HG03095 (cell line): Measurements from ENCODE around the gene MED12L.

ENCODE experiments used
- ATAC-seq: cut with Tn5 transposase; IDR thresholded peaks from one replicate; pipeline ENCODE4 v1.9.1; 2021; ENCODE audit warnings: moderate library complexity; ENCODE audit not compliant: unreplicated experiment

The MED12L gene

DNA sequence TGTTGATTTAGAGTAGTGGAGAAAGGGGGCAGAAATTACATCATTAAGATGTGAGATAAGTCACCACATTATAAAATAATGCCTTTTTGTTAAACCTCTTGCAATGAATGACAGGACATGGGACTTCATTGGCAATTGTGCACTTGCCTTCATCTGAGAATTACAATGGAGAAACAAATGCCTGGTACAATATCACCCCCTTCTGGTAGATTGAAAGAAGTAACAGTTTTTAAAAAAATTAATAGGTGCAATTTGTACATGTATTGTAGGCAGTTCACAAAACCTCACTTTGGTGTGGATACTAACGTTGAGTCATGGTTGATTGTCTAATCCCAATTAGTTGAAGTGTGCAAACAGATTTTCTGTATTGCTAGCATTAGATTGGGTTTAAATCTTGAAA, 197.5 kb downstream of the MED12L start:
- ATAC-seq = no peak

- ATAC-seq = no peak
Measured at GRCh38 chr3:151283387-151283786, 197.9 kb downstream of the MED12L start.

- ATAC-seq = no peak
Measured at GRCh38 chr3:151283907-151284461, 198.5 kb downstream of the MED12L start.

DNA sequence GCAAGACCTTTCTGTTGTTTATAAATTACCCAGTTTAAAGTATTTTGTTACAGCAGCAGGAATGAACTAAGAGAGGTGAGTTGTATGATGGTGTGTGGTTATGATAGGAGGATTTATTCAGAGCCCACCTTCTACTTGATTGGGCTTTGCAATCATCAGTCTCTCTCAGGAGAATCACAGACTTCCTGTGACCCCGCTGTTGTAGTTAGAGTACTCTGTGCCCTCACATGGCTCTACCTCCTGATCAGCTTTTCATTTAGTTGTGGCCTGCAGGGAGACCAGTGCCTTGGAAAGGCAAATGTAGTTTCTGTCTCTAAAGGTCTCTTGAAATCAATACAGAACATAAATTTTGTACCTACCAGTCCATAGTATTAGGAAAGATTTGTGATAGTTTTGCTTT, 200.5 kb downstream of the MED12L start:
- ATAC-seq = no peak

GRCh38 chr3:151289445-151289844, 204.0 kb downstream of the MED12L start:
- ATAC-seq = no peak

GRCh38 chr3:151290673-151291072, 205.2 kb downstream of the MED12L start:
- no peak for ATAC-seq

DNA sequence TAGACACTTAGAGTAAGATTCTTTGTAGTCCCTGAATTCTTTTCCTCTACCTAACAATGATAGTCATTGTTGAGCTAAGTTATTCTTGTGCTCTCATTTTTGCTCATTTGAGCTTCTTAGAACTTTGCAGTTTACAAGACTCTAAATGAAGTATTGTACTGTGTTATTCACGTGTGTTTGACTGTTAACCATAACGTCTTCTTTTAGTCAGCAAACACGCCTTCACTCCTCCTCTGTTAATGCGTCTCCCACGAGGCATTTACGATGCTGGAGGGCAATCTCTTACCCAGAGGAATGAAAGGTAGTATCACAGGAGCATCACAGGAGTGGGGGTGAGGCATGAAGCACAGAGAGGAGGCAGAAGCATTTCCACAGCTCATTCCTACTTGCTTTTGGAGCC, 207.7 kb downstream of the MED12L start:
- ATAC-seq = no peak

- ATAC-seq = no peak
Measured at GRCh38 chr3:151296226-151296625, 210.8 kb downstream of the MED12L start.

DNA sequence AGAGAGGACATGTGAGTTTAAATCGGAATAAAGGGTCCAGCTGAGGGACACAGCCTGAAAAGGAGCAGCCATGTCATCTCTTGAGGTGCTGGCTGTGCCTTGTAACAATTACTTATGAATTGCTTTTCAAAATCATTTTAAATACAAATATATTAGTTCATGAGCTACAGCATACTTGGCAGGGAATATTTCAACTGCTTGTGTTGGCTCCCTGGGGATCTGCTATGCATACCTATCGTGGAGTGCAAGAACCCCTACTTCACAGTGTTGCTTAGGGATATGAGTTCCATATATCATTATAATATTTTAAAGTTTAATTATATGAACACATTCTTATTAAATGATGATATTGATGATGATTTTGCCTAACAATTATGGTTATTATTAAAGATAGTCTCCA, 212.0 kb downstream of the MED12L start:
- no peak for ATAC-seq

- ATAC-seq = no peak
Measured at GRCh38 chr3:151299006-151299405, 213.5 kb downstream of the MED12L start.

DNA sequence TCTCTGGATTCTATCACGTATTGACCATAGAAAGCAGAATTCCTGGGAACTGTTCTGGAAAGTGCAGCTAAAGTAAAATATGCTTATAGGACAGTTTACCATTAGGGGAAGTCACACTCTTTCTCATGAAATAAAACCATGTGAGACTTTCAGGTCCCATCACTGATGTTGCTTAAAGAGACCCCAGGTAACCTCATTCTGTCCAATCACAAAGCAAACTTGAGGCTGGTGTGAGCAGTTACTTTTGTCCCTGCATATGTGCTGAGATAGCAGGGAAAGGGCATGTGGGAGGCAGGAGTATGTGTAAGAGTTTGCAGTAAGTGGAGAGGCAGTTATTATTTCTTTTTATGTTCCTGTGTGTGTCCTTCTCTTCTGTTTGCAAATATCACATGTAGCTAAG, 215.1 kb downstream of the MED12L start:
- ATAC-seq = no peak

DNA sequence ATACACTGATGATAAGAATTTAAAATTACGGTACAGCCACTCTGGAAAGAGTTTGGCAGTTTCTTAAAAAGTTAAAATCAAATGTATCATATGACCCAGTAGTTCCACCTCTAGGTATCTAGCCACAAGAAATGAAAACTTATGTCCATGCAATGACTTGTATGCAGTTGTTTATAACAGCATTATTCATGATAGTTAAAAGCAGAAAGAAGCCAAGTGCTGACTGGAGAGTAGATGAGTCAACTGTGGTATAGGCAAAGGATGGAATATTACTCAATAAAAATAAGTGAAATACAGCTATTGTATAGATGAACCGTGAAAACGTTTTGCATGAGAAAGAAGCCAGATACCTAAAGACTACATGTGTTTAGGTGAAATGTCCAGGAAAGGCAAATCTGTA, 216.3 kb downstream of the MED12L start:
- no peak for ATAC-seq

GRCh38 chr3:151303751-151304150, 218.3 kb downstream of the MED12L start:
- no peak for ATAC-seq

- no peak for ATAC-seq
Measured at GRCh38 chr3:151305060-151305774, 219.8 kb downstream of the MED12L start.

DNA sequence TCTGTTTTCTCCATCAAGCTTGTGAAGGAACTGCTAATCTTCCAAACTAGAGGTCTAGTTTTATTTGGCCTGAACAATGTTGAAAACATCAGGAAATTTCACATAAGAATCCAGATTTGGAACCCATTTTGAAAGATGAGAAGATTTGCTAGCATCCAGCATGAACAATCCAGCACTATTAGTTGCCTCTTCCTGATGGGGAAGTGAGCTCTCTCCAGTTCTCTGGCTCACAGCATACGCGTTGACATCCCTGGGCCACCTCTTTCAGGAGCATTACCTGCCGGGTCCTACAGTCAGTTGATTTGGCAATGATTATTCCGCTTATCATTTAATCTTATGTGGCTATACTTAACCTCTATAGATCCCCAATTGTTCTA, 220.3 kb downstream of the MED12L start:
- no peak for ATAC-seq

DNA sequence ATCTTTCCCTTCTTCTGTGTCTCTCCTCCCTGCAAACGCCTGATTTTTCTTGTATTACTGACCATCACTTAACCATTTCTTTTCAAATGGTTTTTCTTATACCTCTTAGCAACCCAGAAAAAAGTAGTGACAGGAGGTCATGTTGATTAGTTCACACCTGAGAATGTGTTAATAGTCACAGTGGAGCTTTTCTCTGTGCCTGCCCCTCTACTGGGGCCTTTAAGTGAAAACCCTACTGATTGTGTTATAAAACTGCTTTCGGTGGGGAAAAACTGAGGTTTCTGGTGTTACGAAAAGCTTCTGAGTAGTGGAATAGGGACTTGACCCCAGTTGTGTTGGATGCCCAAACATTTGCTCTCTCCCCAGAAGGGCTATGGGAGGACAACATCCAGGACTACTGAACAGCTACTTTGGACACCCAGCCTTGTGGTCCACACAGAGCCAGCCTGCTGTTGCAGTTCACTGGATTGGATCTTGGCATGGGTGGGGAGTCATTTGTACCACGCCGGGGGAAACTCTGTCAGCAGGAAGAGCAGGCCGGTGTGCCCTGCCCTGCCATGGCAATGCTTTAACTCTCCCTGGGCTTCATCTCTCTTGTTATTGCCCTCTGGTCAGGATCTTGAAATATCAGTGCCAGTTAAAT, 220.8 kb downstream of the MED12L start:
- no peak for ATAC-seq

- no peak for ATAC-seq
Measured at GRCh38 chr3:151307131-151307530, 221.7 kb downstream of the MED12L start.

GRCh38 chr3:151307583-151308488, 222.4 kb downstream of the MED12L start:
- ATAC-seq = no peak

- no peak for ATAC-seq
Measured at GRCh38 chr3:151309566-151309965, 224.1 kb downstream of the MED12L start.

- no peak for ATAC-seq
Measured at GRCh38 chr3:151312972-151313371, 227.5 kb downstream of the MED12L start.

- no peak for ATAC-seq
Measured at GRCh38 chr3:151314137-151314536, 228.7 kb downstream of the MED12L start.
